Adrenal gland (tissue), 12 donors: ENCODE results near the gene ARL15. TPM values are rescaled to one million over a fixed set of nuclear protein-coding genes. Genes with fewer than 3 reads are reported as not detected.

Experiments
- DNase-seq, 7 donors: peaks; one replicate each; pipeline ENCODE4 v3.0.0-alpha.2; 2019 to 2020
- H3K27ac ChIP-seq, 5 donors: fragments of 200-600 bp; sonication (generic) in 4 of 5; 1 replicate in 3 of 5; 2 replicates in 2 of 5; pipeline versions ENCODE4 v1.5.1 to v1.8.0; 2016 to 2020; ENCODE audit warnings: mild to moderate bottlenecking in 1 of 5
- H3K27me3 ChIP-seq: fragments of 200-600 bp; 2 replicates; pipeline ENCODE4 v1.8.0; 2021
- H3K36me3 ChIP-seq, 2 donors: fragments of 200-600 bp; replicated peaks in 1 of 2; 1 replicate in 1 of 2; 2 replicates in 1 of 2; pipeline versions ENCODE4 v1.5.1 to v1.8.0; 2018 to 2022
- H3K4me1 ChIP-seq, 2 donors: fragments of 200-600 bp; replicated peaks in 1 of 2; 1 replicate in 1 of 2; 2 replicates in 1 of 2; pipeline versions ENCODE4 v1.5.1 to v1.8.0; 2018 to 2021
- H3K4me3 ChIP-seq, 4 donors: fragments of 200-600 bp; sonication (generic) in 3 of 4; one replicate each; pipeline ENCODE4 v1.5.1; 2016 to 2018
- H3K9me3 ChIP-seq, 3 donors: fragments of 200-600 bp; sonication (generic) in 1 of 3; replicated peaks in 1 of 3; 1 replicate in 2 of 3; 2 replicates in 1 of 3; pipeline versions ENCODE4 v1.5.1 to v1.8.0; 2016 to 2021
- POLR2A ChIP-seq, 2 donors: fragments of 450-650 bp; IDR thresholded peaks; one replicate each; pipeline ENCODE4 v1.6.1; 2017; ENCODE audit warnings: antibody characterized with exemption in 2 of 2, mild to moderate bottlenecking in 2 of 2, moderate library complexity in 1 of 2
- WGBS, 4 donors: extraction: QIAGEN DNeasy Blood & Tissue Kit in 2 of 4; methylation state at CpG; one replicate each; pipeline versions ENCODE4 v1.1.5 to v1.1.7; 2013 to 2017; 5-methylcytosine and 5-hydroxymethylcytosine counted together
- intact Hi-C, 2 donors: fragments of 100-400 bp; cut with DNase I; formaldehyde crosslinking; loops; one replicate each; pipeline versions ENCODE4 v1.14.1 to v1.15.0; 2022 to 2023
- polyA plus RNA-seq, 3 donors: library from polyadenylated mRNA; stranded (reverse); fragments of 200-250 nt in 2 of 3; fragments of 350-450 nt in 1 of 3; fragmentation: Illumina TruSeq in 1 of 3; extraction: RNeasy Lipid Tissue Mini Kit (QIAGEN cat#74804) in 1 of 3; gene quantifications; one replicate each; pipeline ENCODE4 v1.2.3, GENCODE V29; 2013 to 2014
- total RNA-seq, 9 donors: library from RNA; depleted of rRNA in 4 of 9; stranded (reverse); fragments of >200 nt in 4 of 9; fragments of 120-200 nt in 1 of 9; fragmentation: NEBNext Ultra II Directional in 1 of 9; extraction: Animal tissue kit (Norgen Biotek cat#: 25700) in 1 of 9; gene quantifications; one replicate each; pipeline versions ENCODE4 v1.1.0 to v1.2.4, GENCODE V29; 2013 to 2023
- TF ChIP-seq, protein P1 (sequence below), 6 experiments: fragments of 450-650 bp in 4 of 6; fragments of 200-600 bp in 2 of 6; sonication (generic) in 1 of 6; IDR thresholded peaks; 1 replicate in 5 of 6; 2 replicates in 1 of 6; pipeline versions ENCODE4 v1.5.1 to v1.8.0; 2016 to 2021; ENCODE audit warnings: antibody characterized with exemption in 6 of 6, mild to moderate bottlenecking in 2 of 6, moderate library complexity in 1 of 6
- donor health status: healthy with polysubstance abuse.
- donor health status: Bipolar disorder and iron deficiency.
- donor health status: DM: yes; HTN: yes; CAD: no.
- donor health status: DM: no; HTN: no; CAD: no.
- donor health status: DM: no; HTN: no; CAD: no.
- donor health status: DM: yes; HTN: yes; CAD: no.

ARL15 gene
- total and polyA plus RNA-seq, 12 donors: 12.1 to 85.6 (median 38.9) TPM

DNA sequence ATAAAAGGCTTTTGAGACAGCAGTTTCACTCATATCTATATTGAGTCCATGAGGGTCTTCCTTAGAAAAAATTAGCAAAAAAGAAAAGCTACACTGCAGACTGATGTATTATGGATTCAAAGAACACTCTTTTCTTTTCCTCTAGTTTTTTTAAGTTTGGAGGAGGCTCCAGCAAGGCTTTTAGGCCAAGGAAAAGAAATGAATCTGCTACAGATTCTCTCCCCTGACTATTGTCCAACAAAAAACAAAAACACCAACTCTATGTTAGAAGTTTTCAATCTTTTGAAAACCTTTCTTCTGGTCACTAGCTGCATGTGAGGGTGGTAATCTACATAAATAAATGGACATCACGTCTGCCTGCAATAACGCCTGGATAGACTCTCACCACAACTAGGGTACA lies 310.4 kb downstream of the ARL15 start:
- peaks cover 0 to 5% of the 10 kb centered on the region in 2 donors for H3K4me1 ChIP-seq
- H3K27me3 ChIP-seq: no peaks in the 10 kb centered on the region
- TF ChIP-seq, protein P1, sequence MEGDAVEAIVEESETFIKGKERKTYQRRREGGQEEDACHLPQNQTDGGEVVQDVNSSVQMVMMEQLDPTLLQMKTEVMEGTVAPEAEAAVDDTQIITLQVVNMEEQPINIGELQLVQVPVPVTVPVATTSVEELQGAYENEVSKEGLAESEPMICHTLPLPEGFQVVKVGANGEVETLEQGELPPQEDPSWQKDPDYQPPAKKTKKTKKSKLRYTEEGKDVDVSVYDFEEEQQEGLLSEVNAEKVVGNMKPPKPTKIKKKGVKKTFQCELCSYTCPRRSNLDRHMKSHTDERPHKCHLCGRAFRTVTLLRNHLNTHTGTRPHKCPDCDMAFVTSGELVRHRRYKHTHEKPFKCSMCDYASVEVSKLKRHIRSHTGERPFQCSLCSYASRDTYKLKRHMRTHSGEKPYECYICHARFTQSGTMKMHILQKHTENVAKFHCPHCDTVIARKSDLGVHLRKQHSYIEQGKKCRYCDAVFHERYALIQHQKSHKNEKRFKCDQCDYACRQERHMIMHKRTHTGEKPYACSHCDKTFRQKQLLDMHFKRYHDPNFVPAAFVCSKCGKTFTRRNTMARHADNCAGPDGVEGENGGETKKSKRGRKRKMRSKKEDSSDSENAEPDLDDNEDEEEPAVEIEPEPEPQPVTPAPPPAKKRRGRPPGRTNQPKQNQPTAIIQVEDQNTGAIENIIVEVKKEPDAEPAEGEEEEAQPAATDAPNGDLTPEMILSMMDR (IDR thresholded peaks at IDR 0.05): no peak
- TF ChIP-seq POLR2A (IDR thresholded peaks at IDR 0.05): no peak
- H3K36me3 ChIP-seq: no peaks in the 10 kb centered on the region
- H3K27ac ChIP-seq: no peak overlapping the region
- WGBS, 4 donors: 81 to 89% (median 87%) methylated on average over 2 of the region's 2 CpGs
- H3K9me3 ChIP-seq: no peaks in the 10 kb centered on the region
- no peak for DNase-seq
- H3K4me3 ChIP-seq: no peak overlapping the region
- intact Hi-C loops: no loop called here

DNA sequence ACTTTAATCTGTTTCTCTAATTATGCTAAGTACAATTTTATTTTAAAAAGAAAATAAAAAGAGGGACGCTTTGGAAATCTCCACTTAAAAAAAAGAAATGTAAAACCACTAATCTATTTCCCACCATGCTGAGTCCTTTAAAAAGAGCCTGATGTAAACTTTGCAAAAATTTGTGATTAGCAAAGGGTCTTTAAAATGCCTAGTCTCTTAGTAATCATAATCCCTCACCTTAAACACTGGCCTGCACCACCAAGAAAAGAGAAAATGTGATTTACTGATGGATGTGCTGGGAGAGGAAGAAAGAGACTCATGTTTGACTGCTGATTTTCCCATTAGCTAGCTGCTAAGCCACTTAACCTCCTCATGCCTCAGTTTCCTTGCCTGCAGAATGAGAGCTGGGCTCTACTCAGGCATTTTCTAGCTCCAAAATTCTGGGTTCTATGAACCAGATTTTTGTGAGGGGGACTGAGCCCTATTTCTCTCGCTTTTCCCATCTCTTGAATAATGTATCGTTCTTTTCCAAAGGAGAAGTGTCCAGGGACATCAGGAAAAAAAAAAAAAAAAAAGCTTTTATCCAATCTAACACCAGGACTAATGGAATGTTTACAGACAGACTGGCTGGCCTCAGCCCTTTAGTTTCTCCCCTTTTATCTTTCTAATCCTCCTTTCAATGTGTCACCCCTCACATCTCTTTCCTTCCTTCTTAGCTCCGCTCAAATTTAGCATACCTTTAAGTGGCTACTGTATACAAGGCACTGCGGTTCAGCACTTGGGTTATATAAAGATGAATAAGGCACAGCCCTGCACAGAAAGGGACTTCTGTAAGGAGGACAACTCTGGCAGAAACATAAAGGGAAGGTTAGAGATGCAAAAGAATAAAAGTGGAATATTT lies 312.4 kb downstream of the ARL15 start:
- intact Hi-C loops: no loop called here
- no peak for DNase-seq
- H3K4me3 ChIP-seq: no peak overlapping the region
- H3K4me1 ChIP-seq: peaks cover 0 to 5% of the 10 kb centered on the region in 2 donors
- no peaks in the 10 kb centered on the region for H3K36me3 ChIP-seq
- TF ChIP-seq, protein P1 (IDR thresholded peaks at IDR 0.05): no peak
- no peak for TF ChIP-seq POLR2A (IDR thresholded peaks at IDR 0.05)
- WGBS, 4 donors: 85 to 95% (median 90%) methylated on average over 5 of the region's 5 CpGs
- no peak overlapping the region for H3K27ac ChIP-seq
- no peaks in the 10 kb centered on the region for H3K9me3 ChIP-seq
- no peaks in the 10 kb centered on the region for H3K27me3 ChIP-seq

DNA sequence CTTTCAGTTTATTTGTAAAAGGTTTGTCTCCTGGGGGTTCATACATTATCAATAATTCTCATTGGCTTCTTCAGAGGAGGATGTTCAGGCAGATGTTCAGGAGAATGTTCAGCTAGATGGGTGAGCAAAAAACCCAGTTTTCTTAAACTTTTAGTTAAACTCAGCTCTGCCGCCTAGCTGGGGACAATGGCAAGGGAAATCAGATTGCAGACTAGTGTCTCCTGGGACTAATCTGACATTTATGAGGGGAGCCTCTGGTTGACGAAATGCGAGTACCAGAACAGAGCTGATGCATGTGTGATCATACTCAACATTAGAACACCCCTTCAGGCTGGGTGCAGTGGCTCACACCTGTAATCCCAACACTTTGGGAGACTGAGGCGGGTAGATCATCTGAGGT lies 314.4 kb downstream of the ARL15 start:
- H3K4me3 ChIP-seq: no peak overlapping the region
- H3K4me1 ChIP-seq: no peaks in the 10 kb centered on the region
- H3K36me3 ChIP-seq: no peaks in the 10 kb centered on the region
- no peak overlapping the region for H3K27ac ChIP-seq
- 94 to 98% (median 95%) methylated on average over 4 of the region's 4 CpGs for WGBS, 4 donors
- H3K9me3 ChIP-seq: no peaks in the 10 kb centered on the region
- no peak for TF ChIP-seq POLR2A (IDR thresholded peaks at IDR 0.05)
- TF ChIP-seq, protein P1 (IDR thresholded peaks at IDR 0.05): no peak
- DNase-seq: no peak
- intact Hi-C loops: no loop called here
- H3K27me3 ChIP-seq: no peaks in the 10 kb centered on the region

DNA sequence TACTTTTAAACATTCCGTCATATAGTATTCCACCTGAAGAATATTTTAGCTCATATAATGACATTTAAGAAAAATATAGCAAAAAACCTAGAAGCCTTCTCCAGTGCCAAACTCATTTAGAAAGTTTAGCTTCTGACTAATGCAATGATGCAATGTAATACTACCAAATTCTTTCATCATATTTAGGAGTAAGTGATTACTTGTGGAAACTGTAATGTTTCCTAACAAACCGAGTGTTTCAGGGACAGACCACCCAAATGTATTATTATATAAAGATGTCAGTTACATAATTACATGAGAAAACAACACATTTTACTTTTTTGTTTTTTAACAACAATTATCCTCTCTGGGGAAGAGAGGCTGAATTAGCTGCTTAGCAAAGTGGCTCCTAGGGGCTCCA lies 316.2 kb downstream of the ARL15 start:
- no peak for DNase-seq
- no peak for TF ChIP-seq POLR2A (IDR thresholded peaks at IDR 0.05)
- TF ChIP-seq, protein P1 (IDR thresholded peaks at IDR 0.05): no peak
- Histone ChIP-seq H3K4me3 (no peak overlapping the region), H3K9me3 (no peaks in the 10 kb centered on the region), H3K4me1 (no peaks in the 10 kb centered on the region), H3K27ac (no peak overlapping the region), H3K36me3 (no peaks in the 10 kb centered on the region), H3K27me3 (no peaks in the 10 kb centered on the region)
- 76 to 81% (median 79%) methylated on average over 2 of the region's 2 CpGs for WGBS, 4 donors
- intact Hi-C loops: no loop called here
